Neural progenitor cell (in vitro differentiated cells): Measurements from ENCODE around the gene AKIRIN2.

ENCODE experiments used
- CTCF ChIP-seq: fragments of 200-600 bp; sonication (generic); IDR thresholded peaks from 2 replicates; pipeline ENCODE4 v1.5.1; 2017; ENCODE audit warnings: antibody characterized with exemption, mild to moderate bottlenecking
- EZH2 ChIP-seq: fragments of 200-600 bp; sonication (generic); IDR thresholded peaks from 2 replicates; pipeline ENCODE4 v1.6.1; 2017; ENCODE audit warnings: antibody characterized with exemption, mild to moderate bottlenecking, moderate library complexity
- EZH2phosphoT487 ChIP-seq: fragments of 200-600 bp; sonication (generic); IDR thresholded peaks from 2 replicates; pipeline ENCODE4 v1.6.1; 2017; ENCODE audit warnings: antibody characterized with exemption

- no peak for TF ChIP-seq CTCF
- no peak for TF ChIP-seq EZH2
- TF ChIP-seq EZH2phosphoT487 = no peak
These were observed 11.6 kb downstream of the AKIRIN2 start for GRCh38 chr6:87690441-87690840.
